Hepatocyte (in vitro differentiated cells): ENCODE data around the gene TSPAN31. TPM values are rescaled to one million over a fixed set of nuclear protein-coding genes. Genes with fewer than 3 reads are reported as not detected.

Source experiments
- DNase-seq: peaks from one replicate; pipeline ENCODE4 v3.0.0-alpha.2; 2016; ENCODE audit warnings: low spot score
- H2AFZ ChIP-seq: fragments of 200-600 bp; sonication (generic); 2 replicates; pipeline ENCODE4 v1.6.0; 2016; ENCODE audit warnings: antibody characterized with exemption, mild to moderate bottlenecking
- H3K27ac ChIP-seq: fragments of 200-600 bp; sonication (generic); 2 replicates; pipeline ENCODE4 v1.5.1; 2016; ENCODE audit warnings: mild to moderate bottlenecking
- H3K27me3 ChIP-seq: fragments of 200-600 bp; sonication (generic); 2 replicates; pipeline ENCODE4 v1.6.1; 2016
- H3K36me3 ChIP-seq: fragments of 200-600 bp; sonication (generic); replicated peaks from 2 replicates; pipeline ENCODE4 v1.5.1; 2016; ENCODE audit warnings: low read depth; ENCODE audit not compliant: insufficient read depth
- H3K4me1 ChIP-seq: fragments of 200-600 bp; sonication (generic); 2 replicates; pipeline ENCODE4 v1.5.1; 2016; ENCODE audit warnings: mild to moderate bottlenecking, moderate library complexity; ENCODE audit not compliant: insufficient read depth
- H3K4me2 ChIP-seq: fragments of 200-600 bp; sonication (generic); 2 replicates; pipeline ENCODE4 v1.6.0; 2016
- H3K4me3 ChIP-seq: fragments of 200-600 bp; sonication (generic); 2 replicates; pipeline ENCODE4 v1.5.1; 2016; ENCODE audit warnings: mild to moderate bottlenecking
- H3K79me2 ChIP-seq: fragments of 200-600 bp; sonication (generic); 2 replicates; pipeline ENCODE4 v1.6.0; 2017; ENCODE audit warnings: mild to moderate bottlenecking
- H3K9me2 ChIP-seq: fragments of 200-600 bp; sonication (generic); replicated peaks from 2 replicates; pipeline ENCODE4 v1.6.0; 2017; ENCODE audit warnings: mild to moderate bottlenecking; ENCODE audit not compliant: insufficient read depth
- H3K9me3 ChIP-seq: fragments of 200-600 bp; sonication (generic); 2 replicates; pipeline ENCODE4 v1.5.1; 2016; ENCODE audit warnings: low read depth, mild to moderate bottlenecking
- H4K20me1 ChIP-seq: fragments of 200-600 bp; sonication (generic); 2 replicates; pipeline ENCODE4 v1.6.0; 2016; ENCODE audit warnings: mild to moderate bottlenecking; ENCODE audit not compliant: insufficient read depth, poor library complexity, severe bottlenecking
- CTCF ChIP-seq: fragments of 200-600 bp; sonication (generic); IDR thresholded peaks from 2 replicates; pipeline ENCODE4 v1.5.1; 2016; ENCODE audit warnings: antibody characterized with exemption, mild to moderate bottlenecking; ENCODE audit not compliant: poor library complexity
- EZH2 ChIP-seq: fragments of 200-600 bp; sonication (generic); IDR thresholded peaks from 2 replicates; pipeline ENCODE4 v1.6.1; 2016; ENCODE audit warnings: antibody characterized with exemption, mild to moderate bottlenecking, borderline replicate concordance
- EZH2phosphoT487 ChIP-seq: fragments of 200-600 bp; sonication (generic); IDR thresholded peaks from one replicate; pipeline ENCODE4 v1.6.1; 2018; ENCODE audit warnings: antibody characterized with exemption, mild to moderate bottlenecking, low read depth, moderate library complexity; ENCODE audit not compliant: unreplicated experiment, severe bottlenecking
- WGBS: methylation state at CpG from one replicate; pipeline ENCODE4 v1.1.6; 2016; ENCODE audit warnings: low lambda C conversion rate; ENCODE audit errors: missing lambda C conversion rate; 5-methylcytosine and 5-hydroxymethylcytosine counted together
- polyA plus RNA-seq: library from polyadenylated mRNA; unstranded; fragments of >200 nt; fragmentation: Nextera tagmentation; extraction: Ambion mirVana; gene quantifications from 2 replicates; pipeline ENCODE4 v1.2.1, GENCODE V29; 2016
- total RNA-seq: library from RNA; depleted of rRNA; stranded (reverse); fragments of >200 nt; gene quantifications from 2 replicates; pipeline ENCODE4 v1.2.3, GENCODE V29; 2014

TSPAN31 gene
- total and polyA plus RNA-seq, 2 experiments from 2014 or later: 69.2 to 81.3 TPM

GRCh38 chr12:57730336-57731067 lies 14.3 kb upstream of the TSPAN31 start:
- peaks cover 92% of the 10 kb centered on the region for H3K27me3 ChIP-seq
- no peak for TF ChIP-seq EZH2phosphoT487
- no peak for TF ChIP-seq EZH2
- TF ChIP-seq CTCF: no peak
- H3K4me1 ChIP-seq: peaks cover 6% of the 10 kb centered on the region
- no peak overlapping the region for H3K4me2 ChIP-seq
- DNase-seq: no peak
- H3K36me3 ChIP-seq: no peaks in the 10 kb centered on the region
- no peaks in the 10 kb centered on the region for H3K9me2 ChIP-seq
- H3K9me3 ChIP-seq: no peaks in the 10 kb centered on the region
- H3K27ac ChIP-seq: no peak overlapping the region
- no peaks in the 10 kb centered on the region for H3K79me2 ChIP-seq
- no peak overlapping the region for H2AFZ ChIP-seq
- no peak overlapping the region for H3K4me3 ChIP-seq
- no peaks in the 10 kb centered on the region for H4K20me1 ChIP-seq
- WGBS: 78% methylated on average over 13 of the region's 13 CpGs

GRCh38 chr12:57731411-57732080 lies 13.3 kb upstream of the TSPAN31 start:
- Histone ChIP-seq H3K9me2 (no peaks in the 10 kb centered on the region), H3K4me2 (no peak overlapping the region), H3K4me3 (no peak overlapping the region), H4K20me1 (no peaks in the 10 kb centered on the region), H3K36me3 (no peaks in the 10 kb centered on the region), H3K4me1 (peaks cover 16% of the 10 kb centered on the region), H3K9me3 (no peaks in the 10 kb centered on the region), H3K79me2 (no peaks in the 10 kb centered on the region), H2AFZ (no peak overlapping the region), H3K27ac (no peak overlapping the region), H3K27me3 (peaks cover 96% of the 10 kb centered on the region)
- 80% methylated on average over 19 of the region's 19 CpGs for WGBS
- DNase-seq: no peak
- TF ChIP-seq EZH2phosphoT487 (no peak), EZH2 (no peak), CTCF (no peak)

GRCh38 chr12:57732270-57732669 lies 12.6 kb upstream of the TSPAN31 start:
- Histone ChIP-seq H3K9me3 (no peaks in the 10 kb centered on the region), H3K4me3 (no peak overlapping the region), H3K27me3 (peaks cover 96% of the 10 kb centered on the region), H3K4me1 (peaks cover 15% of the 10 kb centered on the region), H4K20me1 (no peaks in the 10 kb centered on the region), H3K79me2 (no peaks in the 10 kb centered on the region), H2AFZ (no peak overlapping the region), H3K4me2 (no peak overlapping the region), H3K9me2 (no peaks in the 10 kb centered on the region), H3K36me3 (no peaks in the 10 kb centered on the region), H3K27ac (no peak overlapping the region)
- WGBS: 65% methylated on average over 4 of the region's 4 CpGs
- DNase-seq: no peak
- TF ChIP-seq EZH2 (no peak), EZH2phosphoT487 (no peak), CTCF (no peak)
